Neural crest cell (in vitro differentiated cells): ENCODE results near the gene DUSP21. TPM values are rescaled to one million over a fixed set of nuclear protein-coding genes. Genes with fewer than 3 reads are reported as not detected.

Experiments
- DNase-seq: peaks from one replicate; pipeline ENCODE4 v3.0.0; 2021; ENCODE audit warnings: low read depth, mixed read lengths, low spot score
- H3K27ac Mint-ChIP-seq: one replicate; pipeline ENCODE4 v1.8.0; 2021; ENCODE audit warnings: mild to moderate bottlenecking, mixed read lengths; ENCODE audit not compliant: unreplicated experiment
- H3K27me3 Mint-ChIP-seq: 2 replicates; pipeline ENCODE4 v1.8.0; 2021; ENCODE audit warnings: low read depth, mild to moderate bottlenecking, mixed read lengths
- H3K36me3 Mint-ChIP-seq: 2 replicates; pipeline ENCODE4 v1.8.0; 2021; ENCODE audit warnings: low read depth, mild to moderate bottlenecking, mixed read lengths
- H3K4me1 Mint-ChIP-seq: 2 replicates; pipeline ENCODE4 v1.8.0; 2021; ENCODE audit warnings: mixed read lengths
- H3K4me3 Mint-ChIP-seq: one replicate; pipeline ENCODE4 v1.8.0; 2021; ENCODE audit warnings: mild to moderate bottlenecking, mixed read lengths
- H3K9me3 Mint-ChIP-seq: 2 replicates; pipeline ENCODE4 v1.8.0; 2021; ENCODE audit warnings: mixed read lengths
- CTCF ChIP-seq: fragments of 200-600 bp; sonication (generic); conservative IDR thresholded peaks from 2 replicates; pipeline ENCODE4 v1.5.0; 2021; ENCODE audit warnings: antibody characterized with exemption, mild to moderate bottlenecking
- total RNA-seq: library from RNA; stranded (reverse); gene quantifications from 2 replicates; pipeline ENCODE4 v1.2.1, GENCODE V29; 2021

Gene DUSP21
- total RNA-seq, 1 donor from 2014 or later: not detected

- no peaks in the 10 kb centered on the region for H3K36me3 Mint-ChIP-seq
- peak overlapping the region; percentile 98 for H3K4me3 Mint-ChIP-seq
- peak overlapping the region; percentile 96 for H3K27ac Mint-ChIP-seq
- H3K4me1 Mint-ChIP-seq: peaks cover 9% of the 10 kb centered on the region
- no peaks in the 10 kb centered on the region for H3K9me3 Mint-ChIP-seq
- TF ChIP-seq CTCF: no peak
- H3K27me3 Mint-ChIP-seq: no peaks in the 10 kb centered on the region
- peak; percentile 15 for DNase-seq
These were observed 29.8 kb downstream of the DUSP21 start for GRCh38 chrX:44873415-44874276.

GRCh38 chrX:44874420-44875184 is 30.8 kb downstream of the DUSP21 start:
- no peaks in the 10 kb centered on the region for H3K27me3 Mint-ChIP-seq
- peak overlapping the region; percentile 96 for H3K27ac Mint-ChIP-seq
- TF ChIP-seq CTCF: no peak
- peaks cover 9% of the 10 kb centered on the region for H3K4me1 Mint-ChIP-seq
- no peak for DNase-seq
- peak overlapping the region; percentile 98 for H3K4me3 Mint-ChIP-seq
- no peaks in the 10 kb centered on the region for H3K9me3 Mint-ChIP-seq
- H3K36me3 Mint-ChIP-seq: no peaks in the 10 kb centered on the region

GRCh38 chrX:44875185-44875489 is 31.3 kb downstream of the DUSP21 start:
- Mint-ChIP-seq H3K27me3 (no peaks in the 10 kb centered on the region), H3K27ac (no peak overlapping the region), H3K4me1 (peaks cover 9% of the 10 kb centered on the region), H3K9me3 (no peaks in the 10 kb centered on the region), H3K36me3 (peaks cover 1% of the 10 kb centered on the region), H3K4me3 (peak overlapping the region; percentile 98)
- no peak for DNase-seq
- no peak for TF ChIP-seq CTCF

GRCh38 chrX:44876086-44876485 is 32.3 kb downstream of the DUSP21 start:
- no peak overlapping the region for H3K27ac Mint-ChIP-seq

GRCh38 chrX:44876767-44877166 is 32.9 kb downstream of the DUSP21 start:
- no peak overlapping the region for H3K27ac Mint-ChIP-seq
- peak overlapping the region; percentile 72 for H3K4me3 Mint-ChIP-seq
- no peaks in the 10 kb centered on the region for H3K27me3 Mint-ChIP-seq
- H3K4me1 Mint-ChIP-seq: peaks cover 4% of the 10 kb centered on the region
- DNase-seq: no peak
- peaks cover 2% of the 10 kb centered on the region for H3K36me3 Mint-ChIP-seq
- H3K9me3 Mint-ChIP-seq: no peaks in the 10 kb centered on the region
- TF ChIP-seq CTCF: no peak

More at GRCh38 chrX:44876086-44876485, 32.3 kb downstream of the DUSP21 start:
- TF ChIP-seq CTCF: no peak
- no peaks in the 10 kb centered on the region for H3K27me3 Mint-ChIP-seq
- no peak for DNase-seq
- H3K4me3 Mint-ChIP-seq: peak overlapping the region; percentile 65
- peaks cover 2% of the 10 kb centered on the region for H3K36me3 Mint-ChIP-seq
- peaks cover 8% of the 10 kb centered on the region for H3K4me1 Mint-ChIP-seq
- no peaks in the 10 kb centered on the region for H3K9me3 Mint-ChIP-seq
